HepG2 (cell line): ENCODE results near the gene GNG7. TPM values are rescaled to one million over a fixed set of nuclear protein-coding genes. Genes with fewer than 3 reads are reported as not detected.

ENCODE experiments used
- AHDC1 ChIP-seq: sonication (generic); formaldehyde crosslinking; IDR thresholded peaks from 2 replicates; pipeline ENCODE4 v1.5.1; 2020; ENCODE audit warnings: mild to moderate bottlenecking, missing genetic modification reagents, borderline replicate concordance
- FOXC1 ChIP-seq: sonication (generic); formaldehyde crosslinking; IDR thresholded peaks from 2 replicates; pipeline ENCODE4 v1.8.0; 2022; ENCODE audit warnings: mild to moderate bottlenecking, missing genetic modification reagents, borderline replicate concordance
- MIER2 ChIP-seq: IDR thresholded peaks from 2 replicates; pipeline ENCODE4 v1.6.1; 2016; ENCODE audit warnings: missing biosample characterization, missing genetic modification reagents
- SAP130 ChIP-seq: IDR thresholded peaks from 2 replicates; pipeline ENCODE4 v1.6.1; 2016; ENCODE audit warnings: low read depth
- SIN3B ChIP-seq: fragments of 150-350 bp; IDR thresholded peaks from 2 replicates; pipeline ENCODE4 v1.6.1; 2014; ENCODE audit warnings: low read length
- ZBTB20 ChIP-seq: sonication (generic); formaldehyde crosslinking; IDR thresholded peaks from 2 replicates; pipeline ENCODE4 v1.8.1; 2023; ENCODE audit warnings: missing genetic modification reagents, low read depth, mild to moderate bottlenecking, borderline replicate concordance
- ZFY ChIP-seq: sonication (generic); formaldehyde crosslinking; IDR thresholded peaks from 2 replicates; pipeline ENCODE4 v1.4.0; 2020; ENCODE audit warnings: missing genetic modification reagents
- ZNF484 ChIP-seq: sonication (generic); formaldehyde crosslinking; IDR thresholded peaks from 2 replicates; pipeline ENCODE4 v1.5.1; 2020; ENCODE audit warnings: mild to moderate bottlenecking, low read depth, missing genetic modification reagents, borderline replicate concordance
- ZNF605 ChIP-seq: sonication (generic); formaldehyde crosslinking; IDR thresholded peaks from 2 replicates; pipeline ENCODE4 v1.8.0; 2022; ENCODE audit warnings: mild to moderate bottlenecking, missing genetic modification reagents
- ZNF737 ChIP-seq: sonication (generic); formaldehyde crosslinking; IDR thresholded peaks from 2 replicates; pipeline ENCODE4 v1.5.0; 2020; ENCODE audit warnings: missing genetic modification reagents, mild to moderate bottlenecking, borderline replicate concordance
- polyA plus RNA-seq, 8 experiments: library from polyadenylated mRNA; depleted of rRNA in 3 of 8; stranded (reverse) in 7 of 8; unstranded in 1 of 8; fragments of >200 nt; fragmentation: Illumina TruSeq in 4 of 8; extraction: Trizol in 4 of 8; gene quantifications; 2 replicates each; pipeline versions ENCODE4 v1.2.1 to v1.2.3, GENCODE V29; 2011 to 2016; ENCODE audit warnings: low read depth in 4 of 8, missing spikeins in 1 of 8, mixed read lengths in 1 of 8; ENCODE audit not compliant: insufficient read depth in 1 of 8
- total RNA-seq, 5 experiments: library from RNA; depleted of rRNA; stranded (reverse); fragments of >200 nt; fragmentation: Illumina TruSeq; extraction: Trizol; gene quantifications; 2 replicates each; pipeline ENCODE4 v1.2.3, GENCODE V29; 2016; ENCODE audit warnings: low read depth in 1 of 5
- TF ChIP-seq, protein P1 (sequence below): IDR thresholded peaks from 2 replicates; pipeline ENCODE4 v1.6.1; 2018; ENCODE audit warnings: missing genetic modification reagents
- TF ChIP-seq, protein P2 (sequence below): sonication (generic); formaldehyde crosslinking; IDR thresholded peaks from 2 replicates; pipeline ENCODE4 v1.4.0; 2020; ENCODE audit warnings: missing genetic modification reagents, borderline replicate concordance
- TF ChIP-seq, protein P3 (sequence below): sonication (generic); formaldehyde crosslinking; IDR thresholded peaks from 2 replicates; pipeline ENCODE4 v1.4.0; 2020; ENCODE audit warnings: missing genetic modification reagents, mild to moderate bottlenecking, borderline replicate concordance
- TF ChIP-seq, protein P4 (sequence below): IDR thresholded peaks from 2 replicates; pipeline ENCODE4 v1.6.1; 2016; ENCODE audit warnings: mild to moderate bottlenecking

Gene GNG7
- total and polyA plus RNA-seq, 2 of the 13 experiments (the other 11 are each of a cell fraction or from before 2014, with no cell fraction given), result 1.4 to 3.3 TPM

DNA sequence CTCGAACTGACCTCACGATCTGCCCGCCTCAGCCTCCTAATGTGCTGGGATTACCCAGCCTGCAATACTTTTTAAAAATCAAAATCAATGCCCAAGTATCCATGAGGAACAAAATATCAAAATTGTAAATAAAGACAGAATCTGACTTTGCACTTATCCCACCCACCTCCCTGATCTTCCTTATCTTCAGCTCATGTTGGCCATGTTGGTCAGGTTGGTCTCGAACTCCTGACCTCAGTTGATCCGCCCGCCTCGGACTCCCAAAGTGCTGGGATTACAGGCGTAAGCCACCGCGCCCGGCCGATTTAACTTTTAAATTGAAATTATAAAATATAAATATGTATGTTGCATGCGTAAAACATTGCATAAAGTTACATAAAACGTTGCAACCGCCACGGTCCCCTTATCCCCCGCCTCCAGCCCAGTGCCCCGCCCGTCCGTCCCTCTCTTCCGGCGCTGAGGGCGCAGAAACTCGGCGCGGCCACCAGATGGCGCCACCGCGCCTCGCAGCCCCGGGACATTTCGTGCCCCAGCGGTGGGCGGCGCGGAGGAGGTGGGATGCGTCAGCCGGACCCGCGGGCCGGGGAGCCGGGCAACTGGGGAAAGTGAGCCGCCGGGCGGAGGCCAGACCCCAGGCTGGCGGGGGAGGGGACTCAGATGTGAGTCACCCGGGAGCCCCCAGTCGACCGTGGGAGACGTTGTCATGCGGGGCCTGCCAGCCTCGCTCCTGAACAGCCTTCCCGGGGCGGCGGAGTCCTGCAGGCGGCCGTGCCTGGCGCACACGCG, 228.1 kb downstream of the GNG7 start (continued):
- TF ChIP-seq AHDC1 (CRISPR knock-in tag) (no peak), ZFY (0 out of 2 replicates have a peak, but pooled peaks have one; percentile 8), SIN3B (0 out of 2 replicates have a peak, but pooled peaks have one; percentile 28), SAP130 (CRISPR knock-in tag) (peak; percentile 68), ZNF605 (CRISPR knock-in tag) (peak; percentile 46; the same call in 1 of the 2 replicates), ZNF737 (CRISPR knock-in tag) (no peak), ZBTB20 (no peak), MIER2 (CRISPR knock-in tag) (no peak), ZNF484 (CRISPR knock-in tag) (no peak), FOXC1 (CRISPR knock-in tag) (peak; percentile 65; the same call in 1 of the 2 replicates)
- TF ChIP-seq, protein P1, sequence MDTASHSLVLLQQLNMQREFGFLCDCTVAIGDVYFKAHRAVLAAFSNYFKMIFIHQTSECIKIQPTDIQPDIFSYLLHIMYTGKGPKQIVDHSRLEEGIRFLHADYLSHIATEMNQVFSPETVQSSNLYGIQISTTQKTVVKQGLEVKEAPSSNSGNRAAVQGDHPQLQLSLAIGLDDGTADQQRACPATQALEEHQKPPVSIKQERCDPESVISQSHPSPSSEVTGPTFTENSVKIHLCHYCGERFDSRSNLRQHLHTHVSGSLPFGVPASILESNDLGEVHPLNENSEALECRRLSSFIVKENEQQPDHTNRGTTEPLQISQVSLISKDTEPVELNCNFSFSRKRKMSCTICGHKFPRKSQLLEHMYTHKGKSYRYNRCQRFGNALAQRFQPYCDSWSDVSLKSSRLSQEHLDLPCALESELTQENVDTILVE (CRISPR knock-in tag), result peak; percentile 68; the same call in 1 of the 2 replicates
- TF ChIP-seq, protein P2, sequence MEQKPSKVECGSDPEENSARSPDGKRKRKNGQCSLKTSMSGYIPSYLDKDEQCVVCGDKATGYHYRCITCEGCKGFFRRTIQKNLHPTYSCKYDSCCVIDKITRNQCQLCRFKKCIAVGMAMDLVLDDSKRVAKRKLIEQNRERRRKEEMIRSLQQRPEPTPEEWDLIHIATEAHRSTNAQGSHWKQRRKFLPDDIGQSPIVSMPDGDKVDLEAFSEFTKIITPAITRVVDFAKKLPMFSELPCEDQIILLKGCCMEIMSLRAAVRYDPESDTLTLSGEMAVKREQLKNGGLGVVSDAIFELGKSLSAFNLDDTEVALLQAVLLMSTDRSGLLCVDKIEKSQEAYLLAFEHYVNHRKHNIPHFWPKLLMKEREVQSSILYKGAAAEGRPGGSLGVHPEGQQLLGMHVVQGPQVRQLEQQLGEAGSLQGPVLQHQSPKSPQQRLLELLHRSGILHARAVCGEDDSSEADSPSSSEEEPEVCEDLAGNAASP, result peak; percentile 80
- TF ChIP-seq, protein P3, sequence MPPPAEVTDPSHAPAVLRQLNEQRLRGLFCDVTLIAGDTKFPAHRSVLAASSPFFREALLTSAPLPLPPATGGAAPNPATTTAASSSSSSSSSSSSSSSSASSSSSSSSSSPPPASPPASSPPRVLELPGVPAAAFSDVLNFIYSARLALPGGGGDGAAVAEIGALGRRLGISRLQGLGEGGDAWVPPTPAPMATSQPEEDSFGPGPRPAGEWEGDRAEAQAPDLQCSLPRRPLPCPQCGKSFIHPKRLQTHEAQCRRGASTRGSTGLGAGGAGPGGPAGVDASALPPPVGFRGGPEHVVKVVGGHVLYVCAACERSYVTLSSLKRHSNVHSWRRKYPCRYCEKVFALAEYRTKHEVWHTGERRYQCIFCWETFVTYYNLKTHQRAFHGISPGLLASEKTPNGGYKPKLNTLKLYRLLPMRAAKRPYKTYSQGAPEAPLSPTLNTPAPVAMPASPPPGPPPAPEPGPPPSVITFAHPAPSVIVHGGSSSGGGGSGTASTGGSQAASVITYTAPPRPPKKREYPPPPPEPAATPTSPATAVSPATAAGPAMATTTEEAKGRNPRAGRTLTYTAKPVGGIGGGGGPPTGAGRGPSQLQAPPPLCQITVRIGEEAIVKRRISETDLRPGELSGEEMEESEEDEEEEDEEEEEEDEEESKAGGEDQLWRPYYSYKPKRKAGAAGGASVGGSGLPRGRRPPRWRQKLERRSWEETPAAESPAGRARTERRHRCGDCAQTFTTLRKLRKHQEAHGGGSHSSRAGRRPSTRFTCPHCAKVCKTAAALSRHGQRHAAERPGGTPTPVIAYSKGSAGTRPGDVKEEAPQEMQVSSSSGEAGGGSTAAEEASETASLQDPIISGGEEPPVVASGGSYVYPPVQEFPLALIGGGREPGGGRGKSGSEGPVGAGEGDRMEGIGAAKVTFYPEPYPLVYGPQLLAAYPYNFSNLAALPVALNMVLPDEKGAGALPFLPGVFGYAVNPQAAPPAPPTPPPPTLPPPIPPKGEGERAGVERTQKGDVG (CRISPR knock-in tag), result 0 out of 2 replicates have a peak, but pooled peaks have one; percentile 72
- TF ChIP-seq, protein P4, sequence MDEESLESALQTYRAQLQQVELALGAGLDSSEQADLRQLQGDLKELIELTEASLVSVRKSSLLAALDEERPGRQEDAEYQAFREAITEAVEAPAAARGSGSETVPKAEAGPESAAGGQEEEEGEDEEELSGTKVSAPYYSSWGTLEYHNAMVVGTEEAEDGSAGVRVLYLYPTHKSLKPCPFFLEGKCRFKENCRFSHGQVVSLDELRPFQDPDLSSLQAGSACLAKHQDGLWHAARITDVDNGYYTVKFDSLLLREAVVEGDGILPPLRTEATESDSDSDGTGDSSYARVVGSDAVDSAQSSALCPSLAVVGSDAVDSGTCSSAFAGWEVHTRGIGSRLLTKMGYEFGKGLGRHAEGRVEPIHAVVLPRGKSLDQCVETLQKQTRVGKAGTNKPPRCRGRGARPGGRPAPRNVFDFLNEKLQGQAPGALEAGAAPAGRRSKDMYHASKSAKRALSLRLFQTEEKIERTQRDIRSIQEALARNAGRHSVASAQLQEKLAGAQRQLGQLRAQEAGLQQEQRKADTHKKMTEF (CRISPR knock-in tag), result peak; percentile 81
